Measurements from ENCODE around the gene RFX5.

The RFX5 gene

GRCh38 chr1:151309811-151310323, 37.2 kb downstream of the RFX5 start:
- Histone ChIP-seq H3K9ac (ENCODE audit: low read depth in 1 of 2, low read length in 2 of 2) (no peak overlapping the region), H3K36me3 (ENCODE audit: control insufficient read depth in 2 of 2, insufficient read depth in 2 of 2, low read length in 2 of 2) (peaks cover 72 to 75% of the 10 kb centered on the region in 2 donors), H3K27ac (ENCODE audit: low read depth in 2 of 2, low read length in 2 of 2) (peak overlapping the region in 1 of 2 donors; percentile 27), H3K27me3 (ENCODE audit: control insufficient read depth in 2 of 2, insufficient read depth in 2 of 2, low read length in 2 of 2) (no peaks in the 10 kb centered on the region), H3K9me3 (ENCODE audit: control insufficient read depth in 2 of 2, low read length in 2 of 2) (no peaks in the 10 kb centered on the region), H3K4me1 (ENCODE audit: control insufficient read depth in 2 of 2, insufficient read depth in 2 of 2, low read length in 2 of 2) (peaks cover 0 to 14% of the 10 kb centered on the region in 2 donors), H3K4me3 (ENCODE audit: low read length in 2 of 2) (no peak overlapping the region)

DNA sequence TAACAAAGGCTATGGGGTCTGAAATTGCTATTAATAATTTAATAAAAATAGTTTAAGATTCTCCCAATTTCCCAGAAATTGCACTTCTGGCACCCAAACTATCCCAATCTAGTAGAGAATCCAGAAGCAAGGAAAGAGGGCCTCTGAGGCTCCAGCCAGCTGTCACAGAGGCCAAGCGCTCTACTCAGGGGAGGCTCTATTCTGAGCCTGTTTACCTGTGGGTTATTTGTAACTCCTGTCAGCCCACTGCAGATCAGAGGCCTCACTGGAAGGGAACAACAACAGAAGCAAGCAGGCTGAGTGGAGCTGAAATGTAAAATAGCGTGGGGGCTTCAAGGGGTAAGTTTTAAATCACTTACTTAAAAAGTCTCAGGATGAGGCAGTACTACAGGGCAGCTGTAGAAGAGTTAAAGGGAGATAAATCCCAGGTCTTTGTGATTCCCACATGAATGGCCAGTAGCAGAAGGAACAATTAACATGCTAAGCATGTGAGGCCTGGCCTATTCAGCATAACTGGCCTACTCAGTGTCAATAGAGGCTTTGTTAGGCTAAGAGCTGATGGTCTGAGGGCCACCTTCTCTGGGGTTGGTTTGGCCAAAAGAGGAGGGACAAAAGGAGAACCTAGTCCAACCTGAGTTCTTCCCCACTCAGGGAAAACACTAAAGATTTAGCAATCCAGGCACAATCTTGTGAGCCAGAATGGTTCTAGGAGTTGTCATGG, 52.1 kb downstream of the RFX5 start:
- Histone ChIP-seq H3K4me3 (ENCODE audit: low read length in 2 of 2) (no peak overlapping the region), H3K9me3 (ENCODE audit: control insufficient read depth in 2 of 2, low read length in 2 of 2) (no peaks in the 10 kb centered on the region), H3K9ac (ENCODE audit: low read depth in 1 of 2, low read length in 2 of 2) (no peak overlapping the region), H3K36me3 (ENCODE audit: control insufficient read depth in 2 of 2, insufficient read depth in 2 of 2, low read length in 2 of 2) (peaks cover 70 to 90% of the 10 kb centered on the region in 2 donors), H3K4me1 (ENCODE audit: control insufficient read depth in 2 of 2, insufficient read depth in 2 of 2, low read length in 2 of 2) (no peaks in the 10 kb centered on the region), H3K27ac (ENCODE audit: low read depth in 2 of 2, low read length in 2 of 2) (no peak overlapping the region), H3K27me3 (ENCODE audit: control insufficient read depth in 2 of 2, insufficient read depth in 2 of 2, low read length in 2 of 2) (no peaks in the 10 kb centered on the region)

- Histone ChIP-seq H3K4me1 (ENCODE audit: control insufficient read depth in 2 of 2, insufficient read depth in 2 of 2, low read length in 2 of 2) (no peaks in the 10 kb centered on the region), H3K4me3 (ENCODE audit: low read length in 2 of 2) (no peak overlapping the region), H3K27me3 (ENCODE audit: control insufficient read depth in 2 of 2, insufficient read depth in 2 of 2, low read length in 2 of 2) (no peaks in the 10 kb centered on the region), H3K9me3 (ENCODE audit: control insufficient read depth in 2 of 2, low read length in 2 of 2) (no peaks in the 10 kb centered on the region), H3K36me3 (ENCODE audit: control insufficient read depth in 2 of 2, insufficient read depth in 2 of 2, low read length in 2 of 2) (peaks cover 73 to 89% of the 10 kb centered on the region in 2 donors), H3K9ac (ENCODE audit: low read depth in 1 of 2, low read length in 2 of 2) (no peak overlapping the region), H3K27ac (ENCODE audit: low read depth in 2 of 2, low read length in 2 of 2) (no peak overlapping the region)
Measured at GRCh38 chr1:151293093-151293492, 54.0 kb downstream of the RFX5 start.

DNA sequence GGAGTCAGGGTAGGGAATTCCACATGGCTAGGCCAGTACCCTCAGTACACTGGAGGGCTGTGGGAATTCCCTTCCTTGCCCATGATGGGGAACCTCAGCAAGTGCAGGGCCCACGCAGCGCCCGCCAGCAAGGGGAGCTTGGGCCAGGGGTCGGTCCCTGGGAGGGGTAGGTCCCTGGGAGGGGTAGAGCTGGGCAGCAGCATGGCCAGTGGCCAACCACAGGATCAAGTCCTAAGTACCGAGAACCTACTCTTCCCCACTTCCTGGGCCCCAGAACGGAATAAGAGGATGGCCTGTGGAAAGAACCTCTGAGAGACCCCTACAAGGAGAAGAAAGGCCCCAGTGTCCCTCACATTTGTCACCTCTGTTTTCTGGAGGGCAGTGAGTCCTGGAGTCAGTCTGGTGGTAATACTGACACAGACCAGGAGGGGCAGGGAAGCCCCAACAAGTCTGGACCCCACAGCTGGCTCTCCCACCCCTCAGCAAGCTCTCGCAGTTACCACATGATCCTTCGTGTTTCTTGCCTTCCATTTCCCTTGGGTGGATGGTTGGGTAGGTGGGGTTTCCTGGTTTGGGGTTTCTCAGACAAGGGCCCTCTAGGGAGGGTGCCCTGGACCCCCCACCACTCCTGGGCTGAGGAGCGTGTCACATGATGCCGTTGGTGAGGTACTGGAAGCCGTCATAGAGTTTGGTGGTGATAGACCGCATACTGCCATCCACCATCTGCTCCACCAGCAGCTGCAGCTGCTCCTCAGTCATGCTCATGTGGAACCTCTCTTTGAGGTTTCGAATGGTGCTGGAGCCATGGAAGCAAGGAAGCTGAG, 54.6 kb downstream of the RFX5 start:
- H3K27ac ChIP-seq (ENCODE audit: low read depth in 2 of 2, low read length in 2 of 2), result no peak overlapping the region
- no peaks in the 10 kb centered on the region for H3K4me1 ChIP-seq (ENCODE audit: control insufficient read depth in 2 of 2, insufficient read depth in 2 of 2, low read length in 2 of 2)
- H3K36me3 ChIP-seq (ENCODE audit: control insufficient read depth in 2 of 2, insufficient read depth in 2 of 2, low read length in 2 of 2), result peaks cover 74 to 91% of the 10 kb centered on the region in 2 donors
- no peak overlapping the region for H3K4me3 ChIP-seq (ENCODE audit: low read length in 2 of 2)
- H3K9me3 ChIP-seq (ENCODE audit: control insufficient read depth in 2 of 2, low read length in 2 of 2), result no peaks in the 10 kb centered on the region
- no peak overlapping the region for H3K9ac ChIP-seq (ENCODE audit: low read depth in 1 of 2, low read length in 2 of 2)
- H3K27me3 ChIP-seq (ENCODE audit: control insufficient read depth in 2 of 2, insufficient read depth in 2 of 2, low read length in 2 of 2), result no peaks in the 10 kb centered on the region

- H3K4me1 ChIP-seq (ENCODE audit: control insufficient read depth in 2 of 2, insufficient read depth in 2 of 2, low read length in 2 of 2), result no peaks in the 10 kb centered on the region
- H3K36me3 ChIP-seq (ENCODE audit: control insufficient read depth in 2 of 2, insufficient read depth in 2 of 2, low read length in 2 of 2), result peaks cover 82 to 95% of the 10 kb centered on the region in 2 donors
- H3K27me3 ChIP-seq (ENCODE audit: control insufficient read depth in 2 of 2, insufficient read depth in 2 of 2, low read length in 2 of 2), result no peaks in the 10 kb centered on the region
- H3K4me3 ChIP-seq (ENCODE audit: low read length in 2 of 2), result no peak overlapping the region
- H3K9ac ChIP-seq (ENCODE audit: low read depth in 1 of 2, low read length in 2 of 2), result no peak overlapping the region
- H3K9me3 ChIP-seq (ENCODE audit: control insufficient read depth in 2 of 2, low read length in 2 of 2), result no peaks in the 10 kb centered on the region
- no peak overlapping the region for H3K27ac ChIP-seq (ENCODE audit: low read depth in 2 of 2, low read length in 2 of 2)
Measured at GRCh38 chr1:151290709-151291303, 56.2 kb downstream of the RFX5 start.

All from mucosa of rectum (tissue), 2 donors.